Liver (tissue), 3 donors: ENCODE measurements around the gene DUS4L.

Experiments
- EGR1 ChIP-seq, 2 donors: IDR thresholded peaks; 2 replicates each; pipeline ENCODE4 v1.6.1; 2016 to 2018; ENCODE audit warnings: antibody characterized with exemption in 2 of 2, low read depth in 2 of 2
- FOXA1 ChIP-seq: IDR thresholded peaks from 2 replicates; pipeline ENCODE4 v1.6.1; 2016; ENCODE audit warnings: antibody characterized with exemption
- JUND ChIP-seq, 2 donors: IDR thresholded peaks; 2 replicates each; pipeline ENCODE4 v1.6.1; 2016; ENCODE audit warnings: antibody characterized with exemption in 2 of 2
- MAX ChIP-seq: IDR thresholded peaks from 2 replicates; pipeline ENCODE4 v1.6.1; 2016; ENCODE audit warnings: antibody characterized with exemption
- NR2F2 ChIP-seq: IDR thresholded peaks from 2 replicates; pipeline ENCODE4 v1.6.1; 2016; ENCODE audit warnings: antibody characterized with exemption
- REST ChIP-seq: IDR thresholded peaks from 2 replicates; pipeline ENCODE4 v1.6.1; 2016; ENCODE audit warnings: antibody characterized with exemption, mild to moderate bottlenecking
- RXRA ChIP-seq, 2 donors: IDR thresholded peaks; 2 replicates each; pipeline ENCODE4 v1.6.1; 2017 to 2018; ENCODE audit warnings: antibody characterized with exemption in 2 of 2, mild to moderate bottlenecking in 1 of 2
- SP1 ChIP-seq: IDR thresholded peaks from 2 replicates; pipeline ENCODE4 v1.6.1; 2018; ENCODE audit warnings: antibody characterized with exemption, mild to moderate bottlenecking
- TAF1 ChIP-seq: conservative IDR thresholded peaks from 2 replicates; pipeline ENCODE4 v1.6.1; 2016; ENCODE audit warnings: antibody characterized with exemption, mild to moderate bottlenecking
- YY1 ChIP-seq: IDR thresholded peaks from 2 replicates; pipeline ENCODE4 v1.6.1; 2016; ENCODE audit warnings: antibody characterized with exemption, mild to moderate bottlenecking
- TF ChIP-seq, protein P1 (sequence below): fragments of 150-350 bp; IDR thresholded peaks from 2 replicates; pipeline ENCODE4 v1.5.1; 2017; ENCODE audit warnings: improper control_type of control experiment, low read depth, low read length; ENCODE audit not compliant: missing input control
- TF ChIP-seq, protein P2 (sequence below): IDR thresholded peaks from 2 replicates; pipeline ENCODE4 v1.6.1; 2016; ENCODE audit warnings: antibody characterized with exemption
- donor health status: healthy.
- donor health status: healthy.

- TF ChIP-seq, protein P1, sequence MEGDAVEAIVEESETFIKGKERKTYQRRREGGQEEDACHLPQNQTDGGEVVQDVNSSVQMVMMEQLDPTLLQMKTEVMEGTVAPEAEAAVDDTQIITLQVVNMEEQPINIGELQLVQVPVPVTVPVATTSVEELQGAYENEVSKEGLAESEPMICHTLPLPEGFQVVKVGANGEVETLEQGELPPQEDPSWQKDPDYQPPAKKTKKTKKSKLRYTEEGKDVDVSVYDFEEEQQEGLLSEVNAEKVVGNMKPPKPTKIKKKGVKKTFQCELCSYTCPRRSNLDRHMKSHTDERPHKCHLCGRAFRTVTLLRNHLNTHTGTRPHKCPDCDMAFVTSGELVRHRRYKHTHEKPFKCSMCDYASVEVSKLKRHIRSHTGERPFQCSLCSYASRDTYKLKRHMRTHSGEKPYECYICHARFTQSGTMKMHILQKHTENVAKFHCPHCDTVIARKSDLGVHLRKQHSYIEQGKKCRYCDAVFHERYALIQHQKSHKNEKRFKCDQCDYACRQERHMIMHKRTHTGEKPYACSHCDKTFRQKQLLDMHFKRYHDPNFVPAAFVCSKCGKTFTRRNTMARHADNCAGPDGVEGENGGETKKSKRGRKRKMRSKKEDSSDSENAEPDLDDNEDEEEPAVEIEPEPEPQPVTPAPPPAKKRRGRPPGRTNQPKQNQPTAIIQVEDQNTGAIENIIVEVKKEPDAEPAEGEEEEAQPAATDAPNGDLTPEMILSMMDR: no peak
- TF ChIP-seq RXRA (IDR thresholded peaks at IDR 0.05): no peak
- TF ChIP-seq REST: no peak
- TF ChIP-seq FOXA1: no peak
- no peak for TF ChIP-seq JUND (IDR thresholded peaks at IDR 0.05)
- TF ChIP-seq MAX: no peak
- TF ChIP-seq TAF1: no peak
- no peak for TF ChIP-seq NR2F2
- TF ChIP-seq SP1: no peak
- no peak for TF ChIP-seq YY1
- TF ChIP-seq, protein P2, sequence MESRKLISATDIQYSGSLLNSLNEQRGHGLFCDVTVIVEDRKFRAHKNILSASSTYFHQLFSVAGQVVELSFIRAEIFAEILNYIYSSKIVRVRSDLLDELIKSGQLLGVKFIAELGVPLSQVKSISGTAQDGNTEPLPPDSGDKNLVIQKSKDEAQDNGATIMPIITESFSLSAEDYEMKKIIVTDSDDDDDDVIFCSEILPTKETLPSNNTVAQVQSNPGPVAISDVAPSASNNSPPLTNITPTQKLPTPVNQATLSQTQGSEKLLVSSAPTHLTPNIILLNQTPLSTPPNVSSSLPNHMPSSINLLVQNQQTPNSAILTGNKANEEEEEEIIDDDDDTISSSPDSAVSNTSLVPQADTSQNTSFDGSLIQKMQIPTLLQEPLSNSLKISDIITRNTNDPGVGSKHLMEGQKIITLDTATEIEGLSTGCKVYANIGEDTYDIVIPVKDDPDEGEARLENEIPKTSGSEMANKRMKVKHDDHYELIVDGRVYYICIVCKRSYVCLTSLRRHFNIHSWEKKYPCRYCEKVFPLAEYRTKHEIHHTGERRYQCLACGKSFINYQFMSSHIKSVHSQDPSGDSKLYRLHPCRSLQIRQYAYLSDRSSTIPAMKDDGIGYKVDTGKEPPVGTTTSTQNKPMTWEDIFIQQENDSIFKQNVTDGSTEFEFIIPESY: no peak
- TF ChIP-seq EGR1 (IDR thresholded peaks at IDR 0.05; ENCODE audit: low read depth in 2 of 2): no peak
Measured at GRCh38 chr7:107610323-107610722, 46.6 kb downstream of the DUS4L start.
